ENCODE data around the gene SUPT6H. TPM values are rescaled to one million over a fixed set of nuclear protein-coding genes. Genes with fewer than 3 reads are reported as not detected.

SUPT6H gene
- total RNA-seq, 1 donor from 2014 or later: 70.7 TPM

DNA sequence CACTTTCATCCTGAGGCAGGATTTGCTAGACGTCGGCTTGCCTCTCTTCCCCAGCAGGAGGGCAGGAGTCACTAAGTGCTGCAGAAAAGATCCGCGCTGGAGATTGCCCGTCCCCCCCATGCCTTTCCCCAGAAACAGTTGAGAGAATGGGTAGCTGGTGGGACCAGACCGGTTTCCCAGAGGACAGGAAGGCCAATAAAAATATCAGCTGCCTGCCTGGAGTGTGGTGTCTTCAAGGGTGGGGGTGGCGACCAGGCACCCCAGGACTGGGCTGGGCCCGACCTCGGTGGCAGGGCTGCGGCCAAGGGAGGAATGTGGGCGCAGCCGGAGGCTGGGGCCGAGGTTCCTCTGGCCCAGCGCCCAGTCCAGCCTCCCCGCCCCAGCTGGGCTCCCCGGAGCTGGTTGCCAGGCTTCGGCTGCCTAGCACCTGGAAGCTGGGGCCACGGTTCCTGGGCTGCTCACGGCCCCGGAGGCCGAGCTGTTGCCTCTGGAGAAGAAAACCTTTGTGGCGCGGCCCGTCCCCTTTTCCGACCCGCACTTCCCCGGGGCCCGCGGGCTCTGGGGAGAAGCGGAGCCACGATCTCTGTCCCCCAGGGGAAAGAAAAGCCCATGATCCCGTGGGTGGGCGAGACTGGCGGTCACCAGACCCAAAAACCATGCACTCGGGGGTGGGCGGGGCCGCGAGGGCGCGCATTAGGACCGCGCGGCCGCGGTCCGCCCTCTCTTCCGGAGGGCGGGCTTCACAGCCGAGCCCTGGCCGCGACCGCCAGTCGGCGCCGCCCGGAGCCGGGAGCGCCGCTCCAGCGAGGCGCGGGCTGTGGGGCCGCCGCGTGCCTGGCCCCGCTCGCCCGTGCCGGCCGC is 81.5 kb downstream of the SUPT6H start, which contains the start of gene TRAF4:
TSS of gene TRAF4 (plus strand) at position 769 of the 861 bp plus-strand sequence. CDS start 102 bp downstream, outside the sequence.
- DNase-seq (ENCODE audit: low spot score) (peak; percentile 90), ATAC-seq (peak; percentile 80)
- intact Hi-C loops (cut with DNase I): no loop called here

DNA sequence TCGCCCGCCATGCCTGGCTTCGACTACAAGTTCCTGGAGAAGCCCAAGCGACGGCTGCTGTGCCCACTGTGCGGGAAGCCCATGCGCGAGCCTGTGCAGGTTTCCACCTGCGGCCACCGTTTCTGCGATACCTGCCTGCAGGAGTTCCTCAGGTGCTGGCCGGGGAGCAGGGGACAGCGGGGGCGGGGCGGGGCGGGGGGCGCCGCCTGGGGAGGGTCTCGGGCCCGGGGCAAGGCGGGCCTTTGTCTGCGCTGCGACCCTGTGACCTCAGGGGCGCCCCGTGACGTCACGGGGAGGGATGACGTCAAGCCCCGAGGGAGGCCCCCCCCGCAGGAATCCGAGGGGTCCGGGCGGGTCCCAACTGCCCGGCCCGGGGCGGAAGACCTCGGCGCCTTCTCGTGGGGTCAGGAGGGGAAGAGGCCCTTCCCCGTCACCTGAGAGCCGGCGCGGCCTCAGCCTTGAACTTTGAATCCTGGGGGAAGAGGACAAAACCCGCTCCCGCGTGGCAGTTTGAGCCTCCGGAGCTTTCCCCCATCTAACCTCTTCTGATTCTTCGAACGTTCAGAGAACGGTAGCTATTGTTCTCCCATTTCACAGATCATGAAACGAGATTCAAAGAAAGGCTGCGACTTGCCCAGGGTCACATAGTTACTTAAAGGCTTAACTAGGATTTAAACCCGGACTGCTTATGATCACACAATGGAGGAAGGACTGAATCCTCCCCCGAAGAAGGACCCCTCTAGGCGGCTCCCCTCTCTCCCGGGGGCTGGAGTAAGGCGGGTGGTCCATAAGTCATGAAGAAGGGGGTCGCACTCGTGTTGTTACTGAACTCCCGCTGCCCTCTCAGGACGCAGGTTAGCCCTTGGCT is 82.3 kb downstream of the SUPT6H start:
- intact Hi-C loops (cut with DNase I): no loop called here
- DNase-seq (ENCODE audit: low spot score) (peak; percentile 83), ATAC-seq (peak; percentile 54)

DNA sequence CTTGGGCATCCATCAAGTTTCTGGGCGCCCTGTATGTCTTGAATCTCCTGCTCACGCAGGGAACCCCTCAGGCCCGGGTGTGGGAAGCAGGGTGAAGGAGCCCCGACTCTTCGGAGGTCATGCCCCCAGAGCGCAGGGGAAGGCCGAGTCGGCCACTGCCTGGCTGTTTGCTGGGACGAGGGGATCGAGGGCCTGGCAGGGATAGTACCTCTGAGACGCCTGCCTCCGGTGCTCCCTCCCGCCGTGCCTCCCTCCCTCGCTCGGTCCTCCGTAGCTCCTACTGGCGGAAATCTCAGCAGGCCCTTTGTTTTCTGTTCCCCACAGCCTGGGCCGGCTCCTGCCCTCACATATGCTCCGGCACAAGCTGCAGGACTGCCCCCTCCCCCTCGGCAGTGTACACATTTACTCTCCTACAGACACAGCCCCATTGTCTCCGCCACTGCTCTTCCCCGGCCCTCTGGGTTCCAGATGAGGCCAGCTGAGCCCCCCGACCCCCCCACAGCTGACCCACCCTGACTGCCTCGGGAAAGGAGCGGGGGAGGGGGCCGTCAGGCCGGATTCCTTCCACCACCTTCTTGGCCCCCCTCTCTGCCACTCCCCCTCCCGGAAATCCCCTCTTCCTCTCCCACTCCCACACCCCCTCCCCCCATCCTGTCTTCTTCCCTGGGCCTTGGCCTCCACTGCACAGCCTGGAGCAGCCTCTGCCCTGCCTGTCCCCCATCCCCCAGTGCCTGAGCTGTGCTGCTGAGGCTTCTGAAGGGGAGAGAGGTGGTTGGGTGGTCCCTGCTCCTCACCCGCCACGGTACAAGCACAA is 83.2 kb downstream of the SUPT6H start:
- intact Hi-C loops (cut with DNase I): no loop called here
- ATAC-seq: peak; percentile 58
- peak; percentile 81 for DNase-seq (ENCODE audit: low spot score)

DNA sequence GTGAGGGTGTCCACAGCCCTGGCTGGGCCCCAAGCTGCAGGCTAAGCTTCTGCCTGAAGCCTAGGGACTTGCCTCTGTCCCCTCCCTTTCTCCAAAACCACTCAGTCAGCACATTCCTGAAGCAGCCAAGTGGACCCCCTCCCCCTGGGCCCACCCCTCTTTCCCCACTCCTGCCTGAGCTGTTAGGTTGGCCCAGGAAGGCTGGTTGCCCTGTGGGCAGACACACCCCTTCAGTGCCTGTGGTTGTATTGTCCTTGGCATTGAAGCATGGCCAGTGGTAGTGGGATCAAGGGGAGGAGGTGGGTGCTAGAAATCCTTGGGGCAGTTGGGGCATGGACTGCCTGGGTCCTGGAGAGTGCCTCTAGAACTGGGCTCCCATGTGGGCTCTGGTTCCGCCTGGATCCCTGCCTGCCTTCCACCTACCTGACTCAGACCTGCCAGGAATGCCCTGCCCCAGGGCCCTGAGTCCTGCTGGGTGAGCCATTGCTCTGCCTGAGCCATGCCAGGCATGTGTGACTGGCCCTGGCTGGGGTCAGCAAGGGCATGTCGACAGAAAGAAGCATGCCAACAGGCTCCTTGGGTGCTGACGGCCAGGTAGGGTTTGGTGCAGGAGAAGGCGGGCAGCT is 83.9 kb downstream of the SUPT6H start:
- intact Hi-C loops (cut with DNase I): no loop called here
- no peak for DNase-seq (ENCODE audit: low spot score)
- ATAC-seq: no peak

DNA sequence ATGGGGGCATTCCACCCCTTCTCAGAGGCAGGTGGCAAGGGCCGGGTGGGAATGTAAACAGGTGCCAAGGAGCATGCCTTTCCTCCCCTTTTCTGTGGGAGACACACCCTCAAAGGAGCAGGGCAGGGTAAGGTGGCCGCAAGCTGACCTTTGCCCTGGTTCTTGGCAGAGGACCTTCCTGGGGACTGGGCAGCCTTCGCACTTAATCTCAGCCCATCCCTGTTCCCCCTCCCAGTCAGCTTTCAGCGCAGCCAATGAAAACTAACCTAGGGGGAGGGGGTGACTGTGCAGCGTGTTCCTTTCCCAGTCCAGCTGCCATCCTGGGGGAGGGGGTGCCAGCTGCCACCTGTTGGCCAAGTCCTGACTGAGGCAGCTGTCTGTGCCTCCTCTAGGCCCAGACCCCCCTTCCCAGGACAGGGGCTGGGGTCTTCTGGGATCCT is 84.6 kb downstream of the SUPT6H start:
- intact Hi-C loops (cut with DNase I): no loop called here
- DNase-seq (ENCODE audit: low spot score): no peak
- no peak for ATAC-seq

DNA sequence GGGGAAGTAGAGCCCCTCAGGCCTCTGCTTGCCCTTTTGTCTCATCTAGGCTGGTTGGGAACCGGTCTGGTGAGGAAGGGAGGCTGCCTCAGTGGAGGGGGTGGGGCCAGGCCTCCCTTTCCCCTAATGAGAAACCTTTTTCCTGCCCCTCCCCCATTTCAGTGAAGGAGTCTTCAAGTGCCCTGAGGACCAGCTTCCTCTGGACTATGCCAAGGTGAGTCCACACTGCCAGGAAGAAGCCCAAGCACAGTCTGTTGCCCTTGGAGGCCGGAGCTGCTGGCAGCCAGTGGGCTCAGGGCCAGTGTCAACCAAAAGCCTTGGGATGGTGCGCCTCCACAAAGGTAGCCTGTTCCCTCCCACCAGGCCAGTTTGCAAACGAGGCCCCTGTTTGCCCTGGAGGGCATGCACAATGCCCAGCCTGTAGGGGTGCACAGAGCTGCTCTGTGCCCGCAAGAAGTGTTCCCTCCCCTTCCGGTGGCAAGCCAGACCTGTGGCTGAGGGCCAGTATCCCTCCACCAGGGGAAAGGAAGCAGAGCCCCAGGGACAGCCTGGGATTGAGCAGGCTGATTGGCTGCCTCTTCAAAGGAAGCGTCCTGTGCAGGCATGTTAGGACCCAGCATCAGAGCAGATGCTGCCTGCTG is 85.2 kb downstream of the SUPT6H start:
- ATAC-seq: no peak
- intact Hi-C loops (cut with DNase I): no loop called here
- no peak for DNase-seq (ENCODE audit: low spot score)

DNA sequence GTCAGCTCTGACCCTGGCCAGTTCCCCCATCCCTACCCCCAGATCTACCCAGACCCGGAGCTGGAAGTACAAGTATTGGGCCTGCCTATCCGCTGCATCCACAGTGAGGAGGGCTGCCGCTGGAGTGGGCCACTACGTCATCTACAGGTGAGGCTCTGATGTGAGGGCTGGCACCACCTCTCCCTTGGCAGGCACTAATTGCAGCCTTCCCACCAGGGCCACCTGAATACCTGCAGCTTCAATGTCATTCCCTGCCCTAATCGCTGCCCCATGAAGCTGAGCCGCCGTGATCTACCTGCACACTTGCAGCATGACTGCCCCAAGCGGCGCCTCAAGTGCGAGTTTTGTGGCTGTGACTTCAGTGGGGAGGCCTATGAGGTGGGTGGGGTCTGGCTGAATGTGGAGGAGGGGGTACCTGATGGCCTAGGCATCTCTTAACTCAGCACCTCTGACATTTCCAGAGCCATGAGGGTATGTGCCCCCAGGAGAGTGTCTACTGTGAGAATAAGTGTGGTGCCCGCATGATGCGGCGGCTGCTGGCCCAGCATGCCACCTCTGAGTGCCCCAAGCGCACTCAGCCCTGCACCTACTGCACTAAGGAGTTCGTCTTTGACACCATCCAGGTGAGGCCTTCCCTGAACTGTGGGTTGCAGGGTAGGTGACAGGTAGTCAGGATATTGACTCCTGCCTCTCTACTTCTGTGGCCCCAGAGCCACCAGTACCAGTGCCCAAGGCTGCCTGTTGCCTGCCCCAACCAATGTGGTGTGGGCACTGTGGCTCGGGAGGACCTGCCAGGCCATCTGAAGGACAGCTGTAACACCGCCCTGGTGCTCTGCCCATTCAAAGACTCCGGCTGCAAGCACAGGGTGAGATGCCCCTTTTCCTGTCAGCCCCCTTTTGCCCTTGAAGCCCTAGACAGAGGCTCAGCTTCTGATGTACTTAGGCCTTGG is 86.1 kb downstream of the SUPT6H start:
- no peak for DNase-seq (ENCODE audit: low spot score)
- intact Hi-C loops (cut with DNase I): no loop called here

DNA sequence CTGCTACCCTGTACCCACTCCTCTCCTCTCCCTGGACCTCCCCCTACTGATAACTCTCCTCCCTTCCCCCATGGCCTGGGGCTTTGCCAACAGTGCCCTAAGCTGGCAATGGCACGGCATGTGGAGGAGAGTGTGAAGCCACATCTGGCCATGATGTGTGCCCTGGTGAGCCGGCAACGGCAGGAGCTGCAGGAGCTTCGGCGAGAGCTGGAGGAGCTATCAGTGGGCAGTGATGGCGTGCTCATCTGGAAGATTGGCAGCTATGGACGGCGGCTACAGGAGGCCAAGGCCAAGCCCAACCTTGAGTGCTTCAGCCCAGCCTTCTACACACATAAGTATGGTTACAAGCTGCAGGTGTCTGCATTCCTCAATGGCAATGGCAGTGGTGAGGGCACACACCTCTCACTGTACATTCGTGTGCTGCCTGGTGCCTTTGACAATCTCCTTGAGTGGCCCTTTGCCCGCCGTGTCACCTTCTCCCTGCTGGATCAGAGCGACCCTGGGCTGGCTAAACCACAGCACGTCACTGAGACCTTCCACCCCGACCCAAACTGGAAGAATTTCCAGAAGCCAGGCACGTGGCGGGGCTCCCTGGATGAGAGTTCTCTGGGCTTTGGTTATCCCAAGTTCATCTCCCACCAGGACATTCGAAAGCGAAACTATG is 87.0 kb downstream of the SUPT6H start:
- ATAC-seq (no peak), DNase-seq (ENCODE audit: low spot score) (peak; percentile 63)
- intact Hi-C loops (cut with DNase I): no loop called here

More for the DNA sequence above, 86.1 kb downstream of the SUPT6H start:
- ATAC-seq: no peak

DNA sequence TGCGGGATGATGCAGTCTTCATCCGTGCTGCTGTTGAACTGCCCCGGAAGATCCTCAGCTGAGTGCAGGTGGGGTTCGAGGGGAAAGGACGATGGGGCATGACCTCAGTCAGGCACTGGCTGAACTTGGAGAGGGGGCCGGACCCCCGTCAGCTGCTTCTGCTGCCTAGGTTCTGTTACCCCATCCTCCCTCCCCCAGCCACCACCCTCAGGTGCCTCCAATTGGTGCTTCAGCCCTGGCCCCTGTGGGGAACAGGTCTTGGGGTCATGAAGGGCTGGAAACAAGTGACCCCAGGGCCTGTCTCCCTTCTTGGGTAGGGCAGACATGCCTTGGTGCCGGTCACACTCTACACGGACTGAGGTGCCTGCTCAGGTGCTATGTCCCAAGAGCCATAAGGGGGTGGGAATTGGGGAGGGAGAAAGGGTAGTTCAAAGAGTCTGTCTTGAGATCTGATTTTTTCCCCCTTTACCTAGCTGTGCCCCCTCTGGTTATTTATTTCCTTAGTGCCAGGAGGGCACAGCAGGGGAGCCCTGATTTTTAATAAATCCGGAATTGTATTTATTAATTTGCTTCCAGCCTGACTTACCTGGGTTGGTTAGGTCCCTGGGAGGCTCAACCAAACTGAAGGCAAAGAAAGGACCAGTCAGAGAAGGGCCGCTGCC is 87.6 kb downstream of the SUPT6H start:
- intact Hi-C loops (cut with DNase I): no loop called here
- no peak for ATAC-seq
- no peak for DNase-seq (ENCODE audit: low spot score)

DNA sequence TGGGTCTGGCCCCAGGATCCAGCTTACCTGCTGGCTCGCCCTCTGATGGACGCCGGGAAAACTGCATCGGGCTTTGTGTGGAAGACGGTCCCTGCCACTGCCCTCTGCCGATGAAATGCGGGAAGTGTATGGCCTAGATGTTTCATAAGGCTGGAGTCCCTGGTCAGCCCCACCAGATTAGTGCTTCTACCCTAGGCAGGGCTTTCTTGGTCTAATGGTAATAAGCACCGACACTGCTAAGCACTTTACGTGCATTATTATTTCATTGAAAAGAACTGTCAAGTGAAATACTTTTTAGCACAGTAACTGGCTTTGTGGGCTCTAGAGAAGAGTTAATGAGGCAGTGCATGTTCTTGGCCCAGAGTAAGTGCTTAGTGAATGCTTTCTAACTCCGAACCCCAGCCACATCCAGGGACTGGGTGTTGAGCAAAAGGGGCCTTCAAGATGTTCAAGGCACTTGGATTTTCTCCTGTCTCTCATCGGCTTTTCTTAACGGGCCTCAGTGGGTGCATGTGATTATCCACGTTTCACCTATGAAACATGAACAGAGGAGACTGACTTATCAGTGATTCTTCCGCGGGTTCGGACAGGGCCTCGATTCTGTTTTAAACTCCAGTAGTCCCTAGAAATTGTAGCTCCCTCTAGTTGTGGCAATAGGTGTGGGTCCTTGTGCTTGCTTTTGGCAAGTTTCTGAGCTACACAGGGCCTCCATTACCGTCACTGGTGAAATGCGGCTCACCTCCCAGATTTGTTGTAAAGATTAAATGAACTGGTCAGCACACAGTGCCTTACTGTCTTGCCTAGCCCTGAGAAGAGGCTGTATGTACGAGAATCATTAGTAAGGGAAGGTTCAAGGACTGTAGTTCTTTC is 88.4 kb downstream of the SUPT6H start:
- intact Hi-C loops (cut with DNase I): no loop called here
- DNase-seq (ENCODE audit: low spot score) (peak; percentile 96), ATAC-seq (peak; percentile 68)

DNA sequence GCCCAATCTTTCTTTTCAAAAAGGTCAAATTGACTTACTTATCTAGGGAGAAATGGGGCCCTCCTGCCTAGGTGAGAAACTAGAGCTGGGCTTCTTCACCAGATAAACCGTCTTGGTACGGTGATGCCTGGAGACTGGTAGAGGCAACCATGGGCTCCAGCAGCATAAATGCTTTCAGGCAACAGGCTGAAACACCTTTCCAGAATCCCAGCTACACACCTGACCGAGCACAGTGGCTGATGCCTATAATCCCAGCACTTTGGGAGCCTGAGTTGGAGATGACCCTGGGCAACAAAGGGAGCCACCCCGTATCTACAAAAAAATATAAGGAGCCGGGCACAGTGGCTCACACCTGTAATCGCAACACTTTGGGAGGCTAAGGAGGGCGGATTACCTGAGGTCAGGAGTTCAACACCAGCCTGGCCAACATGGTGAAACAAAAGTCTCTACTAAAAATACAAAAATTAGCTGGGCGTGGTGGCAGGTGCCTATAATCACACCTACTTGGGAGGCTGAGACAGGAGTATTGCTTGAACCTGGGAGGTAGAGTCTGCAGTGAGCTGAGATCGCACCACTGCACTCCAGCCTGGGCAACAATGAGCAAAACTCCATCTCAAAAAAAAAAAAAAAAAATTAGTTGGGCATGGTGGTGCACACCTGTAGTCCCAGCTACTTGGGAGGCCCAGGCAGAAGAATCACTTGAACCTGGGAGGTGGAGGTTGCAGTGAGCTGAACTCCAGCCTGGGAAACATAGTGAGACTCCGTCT is 89.8 kb downstream of the SUPT6H start:
- ATAC-seq (no peak), DNase-seq (ENCODE audit: low spot score) (no peak)
- intact Hi-C loops (cut with DNase I): no loop called here

Data from sciatic nerve (tissue), 2 donors.